ENCODE measurements around the gene PLPPR3. TPM values are rescaled to one million over a fixed set of nuclear protein-coding genes. Genes with fewer than 3 reads are reported as not detected.
A peak's percentile ranks its signal among the peaks of the same experiment; 100 is the strongest.

The PLPPR3 gene
- total RNA-seq, 2 donors from 2014 or later = not detected

- no peak for ATAC-seq
- DNase-seq = no peak
- intact Hi-C loops (cut with DNase I, micrococcal nuclease) = no loop called here
Observed at GRCh38 chr19:791007-791566, 30.7 kb downstream of the PLPPR3 start.

GRCh38 chr19:789701-790060 is 32.1 kb downstream of the PLPPR3 start:
- intact Hi-C loops (cut with DNase I, micrococcal nuclease) = no loop called here
- DNase-seq (no peak), ATAC-seq (peak; percentile 47)

GRCh38 chr19:788983-789700 is 32.6 kb downstream of the PLPPR3 start:
- intact Hi-C loops (cut with DNase I, micrococcal nuclease) = no loop called here
- ATAC-seq (no peak), DNase-seq (no peak)

- no peak for ATAC-seq
- intact Hi-C loops (cut with DNase I, micrococcal nuclease) = no loop called here
- no peak for DNase-seq
Observed at GRCh38 chr19:788686-788982, 33.1 kb downstream of the PLPPR3 start.

GRCh38 chr19:787536-787935 is 34.2 kb downstream of the PLPPR3 start:
- DNase-seq = no peak
- intact Hi-C loops (cut with DNase I, micrococcal nuclease) = no loop called here
- ATAC-seq = no peak

GRCh38 chr19:784541-784940 is 37.2 kb downstream of the PLPPR3 start:
- no peak for ATAC-seq
- intact Hi-C loops (cut with DNase I, micrococcal nuclease) = no loop called here
- no peak for DNase-seq

GRCh38 chr19:782878-783668 is 38.7 kb downstream of the PLPPR3 start:
- no peak for DNase-seq
- intact Hi-C loops (cut with DNase I, micrococcal nuclease) = no loop called here
- no peak for ATAC-seq

GRCh38 chr19:782185-782877 is 39.4 kb downstream of the PLPPR3 start:
- intact Hi-C loops (cut with DNase I, micrococcal nuclease) = no loop called here
- DNase-seq (no peak), ATAC-seq (peak; percentile 70)

GRCh38 chr19:781800-782184 is 40.0 kb downstream of the PLPPR3 start:
- no peak for DNase-seq
- intact Hi-C loops (cut with DNase I, micrococcal nuclease) = no loop called here
- ATAC-seq = no peak

- ATAC-seq = no peak
- no peak for DNase-seq
- intact Hi-C loops (cut with DNase I, micrococcal nuclease) = no loop called here
Observed at GRCh38 chr19:780935-781334, 40.8 kb downstream of the PLPPR3 start.

- ATAC-seq (no peak), DNase-seq (no peak)
Observed at GRCh38 chr19:778910-779653, 42.7 kb downstream of the PLPPR3 start.

GRCh38 chr19:776549-776948 is 45.2 kb downstream of the PLPPR3 start:
- ATAC-seq (no peak), DNase-seq (no peak)
- intact Hi-C loops (cut with DNase I, micrococcal nuclease) = no loop called here

More at GRCh38 chr19:778910-779653, 42.7 kb downstream of the PLPPR3 start:
- intact Hi-C loops (cut with DNase I, micrococcal nuclease) = no loop called here

GRCh38 chr19:772730-773436 is 48.9 kb downstream of the PLPPR3 start:
- intact Hi-C loops (cut with DNase I, micrococcal nuclease) = loop anchor here in 1 of 2 donors (5.0 kb wide), 1 partner anchor 149 kb away; no protein-coding TSS in a partner anchor
- DNase-seq = no peak

GRCh38 chr19:772063-772462 is 49.7 kb downstream of the PLPPR3 start:
- intact Hi-C loops (cut with DNase I, micrococcal nuclease) = loop anchor here in 1 of 2 donors (5.0 kb wide), 1 partner anchor 150 kb away; no protein-coding TSS in a partner anchor
- no peak for DNase-seq

More at GRCh38 chr19:772730-773436, 48.9 kb downstream of the PLPPR3 start:
- no peak for ATAC-seq

GRCh38 chr19:771332-771785 is 50.4 kb downstream of the PLPPR3 start:
- intact Hi-C loops (cut with DNase I, micrococcal nuclease) = loop anchor here in 1 of 2 donors (5.0 kb wide), 1 partner anchor 151 kb away; no protein-coding TSS in a partner anchor
- ATAC-seq (peak; percentile 31), DNase-seq (no peak)

More at GRCh38 chr19:772063-772462, 49.7 kb downstream of the PLPPR3 start:
- no peak for ATAC-seq

- ATAC-seq = no peak
- DNase-seq = no peak
- intact Hi-C loops (cut with DNase I, micrococcal nuclease) = loop anchor here in 1 of 2 donors (5.0 to 10.0 kb wide), 2 partner anchors 153 to 215 kb away; partner anchors contain the start of gene WDR18
Observed at GRCh38 chr19:769616-770015, 52.1 kb downstream of the PLPPR3 start.

- intact Hi-C loops (cut with DNase I, micrococcal nuclease) = loop anchor here in 1 of 2 donors (10.0 kb wide), 1 partner anchor 216 kb away; the partner anchor contains the start of gene WDR18
- DNase-seq (no peak), ATAC-seq (no peak)
Observed at GRCh38 chr19:768424-768823, 53.3 kb downstream of the PLPPR3 start.
